ENCODE measurements around the gene SLC25A21. TPM values are rescaled to one million over a fixed set of nuclear protein-coding genes. Genes with fewer than 3 reads are reported as not detected.
A peak's percentile ranks its signal among the peaks of the same experiment; 100 is the strongest.

SLC25A21 gene
- polyA plus RNA-seq, 1 experiment, result 1.5 TPM

- no peak overlapping the region for H3K4me3 ChIP-seq (ENCODE audit: low read depth, low read length)
- no peak overlapping the region for H3K27ac ChIP-seq (ENCODE audit: low read depth, low read length)
- TF ChIP-seq, protein P1, sequence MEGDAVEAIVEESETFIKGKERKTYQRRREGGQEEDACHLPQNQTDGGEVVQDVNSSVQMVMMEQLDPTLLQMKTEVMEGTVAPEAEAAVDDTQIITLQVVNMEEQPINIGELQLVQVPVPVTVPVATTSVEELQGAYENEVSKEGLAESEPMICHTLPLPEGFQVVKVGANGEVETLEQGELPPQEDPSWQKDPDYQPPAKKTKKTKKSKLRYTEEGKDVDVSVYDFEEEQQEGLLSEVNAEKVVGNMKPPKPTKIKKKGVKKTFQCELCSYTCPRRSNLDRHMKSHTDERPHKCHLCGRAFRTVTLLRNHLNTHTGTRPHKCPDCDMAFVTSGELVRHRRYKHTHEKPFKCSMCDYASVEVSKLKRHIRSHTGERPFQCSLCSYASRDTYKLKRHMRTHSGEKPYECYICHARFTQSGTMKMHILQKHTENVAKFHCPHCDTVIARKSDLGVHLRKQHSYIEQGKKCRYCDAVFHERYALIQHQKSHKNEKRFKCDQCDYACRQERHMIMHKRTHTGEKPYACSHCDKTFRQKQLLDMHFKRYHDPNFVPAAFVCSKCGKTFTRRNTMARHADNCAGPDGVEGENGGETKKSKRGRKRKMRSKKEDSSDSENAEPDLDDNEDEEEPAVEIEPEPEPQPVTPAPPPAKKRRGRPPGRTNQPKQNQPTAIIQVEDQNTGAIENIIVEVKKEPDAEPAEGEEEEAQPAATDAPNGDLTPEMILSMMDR (IDR thresholded peaks at IDR 0.05; ENCODE audit: low read depth, low read length), result no peak
- no peaks in the 10 kb centered on the region for H3K27me3 ChIP-seq (ENCODE audit: control insufficient read depth, insufficient read depth, low read length)
- DNase-seq (ENCODE audit: low read depth, low spot score), result no peak
- ChIA-PET CTCF (interaction anchor here (0.5 to 2.9 kb wide), 5 partner anchors 29 to 673 kb away, joined by 3 to 9 read pairs (median 4); no protein-coding TSS in a partner anchor), POLR2A (interaction anchor here (0.7 kb wide), 1 partner anchor 13 kb away, joined by 4 read pairs; no protein-coding TSS in a partner anchor)
- peaks cover 8% of the 10 kb centered on the region for H3K9me3 ChIP-seq (ENCODE audit: control insufficient read depth, insufficient read depth, low read length)
These were observed 29.3 kb upstream of the SLC25A21 start for GRCh38 chr14:37201724-37202123.

DNA sequence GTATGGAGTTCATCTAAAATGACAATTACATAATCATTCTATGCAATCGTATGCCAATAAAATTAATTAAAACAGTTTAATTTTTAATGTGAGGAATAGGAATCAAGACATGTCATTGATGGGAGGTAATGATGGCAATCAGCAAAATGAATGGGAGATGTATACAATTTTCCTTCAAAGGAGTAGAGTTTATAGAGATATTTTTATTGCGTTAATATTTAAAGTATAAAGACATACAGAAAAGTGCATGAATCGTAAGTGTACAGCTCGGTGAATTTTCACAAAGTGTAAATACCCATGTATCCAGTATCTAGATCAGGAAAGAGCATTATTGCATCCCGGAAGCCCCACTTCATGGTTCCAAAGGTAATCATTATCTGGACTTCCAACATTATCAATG is 26.5 kb upstream of the SLC25A21 start:
- Histone ChIP-seq H3K27ac (ENCODE audit: low read depth, low read length) (no peak overlapping the region), H3K27me3 (ENCODE audit: control insufficient read depth, insufficient read depth, low read length) (no peaks in the 10 kb centered on the region), H3K9me3 (ENCODE audit: control insufficient read depth, insufficient read depth, low read length) (no peaks in the 10 kb centered on the region), H3K4me3 (ENCODE audit: low read depth, low read length) (peak overlapping the region; percentile 88; the same call in 1 of the 2 replicates)
- ChIA-PET POLR2A (interaction anchor here (1.1 to 2.9 kb wide), 2 partner anchors 13 to 27 kb away, joined by 3 to 25 read pairs; partner anchors contain the start of gene SLC25A21), CTCF (interaction anchor here (0.7 to 3.5 kb wide), 9 partner anchors 31 to 1806 kb away, joined by 3 to 14 read pairs (median 6); no protein-coding TSS in a partner anchor)
- no peak for DNase-seq (ENCODE audit: low read depth, low spot score)
- TF ChIP-seq, protein P1 (IDR thresholded peaks at IDR 0.05; ENCODE audit: low read depth, low read length), result no peak

DNA sequence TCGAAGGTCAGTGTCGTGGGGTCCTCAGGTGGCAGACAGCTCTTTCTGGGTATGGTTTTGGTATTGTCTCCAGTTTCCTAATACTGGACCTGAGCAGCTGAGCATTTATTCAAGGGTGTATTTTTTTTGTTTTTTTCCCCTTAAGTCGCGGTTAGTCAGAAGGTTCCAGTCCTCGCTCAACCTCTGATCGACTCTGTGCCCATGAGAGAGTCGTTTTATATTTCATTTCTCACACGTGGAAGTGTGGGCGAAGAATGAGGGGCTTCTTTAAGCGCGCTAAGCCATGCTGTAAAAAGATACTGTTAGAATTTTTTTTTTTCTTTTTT is 25.8 kb upstream of the SLC25A21 start:
- ChIA-PET CTCF (interaction anchor here (0.6 to 3.5 kb wide), 11 partner anchors 32 to 1807 kb away, joined by 3 to 14 read pairs (median 5); no protein-coding TSS in a partner anchor), POLR2A (interaction anchor here (1.1 to 2.9 kb wide), 2 partner anchors 14 to 26 kb away, joined by 3 to 25 read pairs; partner anchors contain the start of gene SLC25A21)
- Histone ChIP-seq H3K27me3 (ENCODE audit: control insufficient read depth, insufficient read depth, low read length) (no peaks in the 10 kb centered on the region), H3K27ac (ENCODE audit: low read depth, low read length) (peak overlapping the region; percentile 78), H3K9me3 (ENCODE audit: control insufficient read depth, insufficient read depth, low read length) (no peaks in the 10 kb centered on the region), H3K4me3 (ENCODE audit: low read depth, low read length) (peak overlapping the region; percentile 88)
- TF ChIP-seq, protein P1 (IDR thresholded peaks at IDR 0.05; ENCODE audit: low read depth, low read length), result no peak
- DNase-seq (ENCODE audit: low read depth, low spot score), result no peak

- H3K9me3 ChIP-seq (ENCODE audit: control insufficient read depth, insufficient read depth, low read length), result no peaks in the 10 kb centered on the region
- peak; percentile 69 for DNase-seq (ENCODE audit: low read depth, low spot score)
- H3K27me3 ChIP-seq (ENCODE audit: control insufficient read depth, insufficient read depth, low read length), result no peaks in the 10 kb centered on the region
- POLR2A ChIA-PET, result interaction anchor here (2.9 kb wide), 1 partner anchor 26 kb away, joined by 25 read pairs; the partner anchor contains the start of gene SLC25A21
- peak within 1 kb of the TSS; percentile 95 for H3K27ac ChIP-seq (ENCODE audit: low read depth, low read length)
- CTCF ChIA-PET, result interaction anchor here (0.6 to 3.5 kb wide), 9 partner anchors 32 to 549 kb away, joined by 3 to 14 read pairs (median 5); no protein-coding TSS in a partner anchor
- H3K4me3 ChIP-seq (ENCODE audit: low read depth, low read length), result peak within 1 kb of the TSS; percentile 88
- TF ChIP-seq, protein P1 (IDR thresholded peaks at IDR 0.05; ENCODE audit: low read depth, low read length), result peak; percentile 41
These were observed 25.2 kb upstream of the SLC25A21 start, which contains the start of gene MIPOL1 for GRCh38 chr14:37197421-37198272. TSS of gene MIPOL1 (plus strand) at chr14:37197937. CDS start at chr14:37247889, 49,952 bp downstream.
